ENCODE measurements around the gene ERI3.

The ERI3 gene

GRCh38 chr1:44354840-44355581 is at the start of gene ERI3:
Gene ERI3 (minus strand): TSS chr1:44355257. CDS start chr1:44355026, 231 bp downstream.
- no peaks in the 10 kb centered on the region for H3F3A ChIP-seq (ENCODE audit: insufficient read depth)
- peak within 1 kb of the TSS; percentile 67 for H3K9ac ChIP-seq (ENCODE audit: low read length)
- H3K27me3 ChIP-seq (ENCODE audit: low read length), result no peaks in the 10 kb centered on the region
- peaks cover 24% of the 10 kb centered on the region for H3K79me2 ChIP-seq (ENCODE audit: insufficient read depth, low read length)
- peak within 1 kb of the TSS; percentile 95 for H2AFZ ChIP-seq (ENCODE audit: low read depth, low read length, severe bottlenecking)
- TF ChIP-seq EZH2phosphoT487 (conservative IDR thresholded peaks at IDR 0.05; ENCODE audit: low read length) (no peak), CTCF (IDR thresholded peaks at IDR 0.05; ENCODE audit: insufficient read depth, low read length, poor library complexity, severe bottlenecking) (no peak)
- no peaks in the 10 kb centered on the region for H4K20me1 ChIP-seq (ENCODE audit: low read depth, low read length)
- no peaks in the 10 kb centered on the region for H3K9me3 ChIP-seq (ENCODE audit: insufficient read depth, low read length)
- peak within 1 kb of the TSS; percentile 65 for H3K4me3 ChIP-seq (ENCODE audit: insufficient read depth, low read length, poor library complexity, severe bottlenecking)
- H3K4me2 ChIP-seq (ENCODE audit: low read depth, low read length, poor library complexity, severe bottlenecking), result peak within 1 kb of the TSS; percentile 73
- no peaks in the 10 kb centered on the region for H3K36me3 ChIP-seq (ENCODE audit: low read length)
- no peak within 1 kb of the TSS for H3K27ac ChIP-seq (ENCODE audit: low read depth, low read length)
- H3K9me2 ChIP-seq (replicated peaks; ENCODE audit: insufficient read depth, low read length), result no peaks in the 10 kb centered on the region

GRCh38 chr1:44401256-44402228 is 46.5 kb upstream of the ERI3 start:
- H3K4me2 ChIP-seq (ENCODE audit: low read depth, low read length, poor library complexity, severe bottlenecking), result no peak overlapping the region

GRCh38 chr1:44390277-44390676 is 35.2 kb upstream of the ERI3 start:
- Histone ChIP-seq H3K9me3 (ENCODE audit: insufficient read depth, low read length) (no peaks in the 10 kb centered on the region), H4K20me1 (ENCODE audit: low read depth, low read length) (no peaks in the 10 kb centered on the region), H3K4me2 (ENCODE audit: low read depth, low read length, poor library complexity, severe bottlenecking) (no peak overlapping the region), H3K27me3 (ENCODE audit: low read length) (0 out of 2 replicates have a peak, but pooled peaks cover 2% of the 10 kb centered on the region), H2AFZ (ENCODE audit: low read depth, low read length, severe bottlenecking) (no peak overlapping the region), H3K79me2 (ENCODE audit: insufficient read depth, low read length) (no peaks in the 10 kb centered on the region), H3F3A (ENCODE audit: insufficient read depth) (no peaks in the 10 kb centered on the region), H3K9ac (ENCODE audit: low read length) (no peak overlapping the region), H3K27ac (ENCODE audit: low read depth, low read length) (no peak overlapping the region), H3K4me3 (ENCODE audit: insufficient read depth, low read length, poor library complexity, severe bottlenecking) (no peak overlapping the region), H3K9me2 (replicated peaks; ENCODE audit: insufficient read depth, low read length) (no peaks in the 10 kb centered on the region), H3K36me3 (ENCODE audit: low read length) (no peaks in the 10 kb centered on the region)
- TF ChIP-seq EZH2phosphoT487 (conservative IDR thresholded peaks at IDR 0.05; ENCODE audit: low read length), result no peak
- TF ChIP-seq CTCF (IDR thresholded peaks at IDR 0.05; ENCODE audit: insufficient read depth, low read length, poor library complexity, severe bottlenecking), result no peak

More at GRCh38 chr1:44401256-44402228, 46.5 kb upstream of the ERI3 start:
- Histone ChIP-seq H3K36me3 (ENCODE audit: low read length) (no peaks in the 10 kb centered on the region), H3F3A (ENCODE audit: insufficient read depth) (no peaks in the 10 kb centered on the region), H3K4me3 (ENCODE audit: insufficient read depth, low read length, poor library complexity, severe bottlenecking) (no peak overlapping the region), H3K79me2 (ENCODE audit: insufficient read depth, low read length) (no peaks in the 10 kb centered on the region), H3K27ac (ENCODE audit: low read depth, low read length) (no peak overlapping the region), H3K9me2 (replicated peaks; ENCODE audit: insufficient read depth, low read length) (no peaks in the 10 kb centered on the region), H3K9ac (ENCODE audit: low read length) (no peak overlapping the region), H4K20me1 (ENCODE audit: low read depth, low read length) (no peaks in the 10 kb centered on the region), H3K27me3 (ENCODE audit: low read length) (no peaks in the 10 kb centered on the region), H3K9me3 (ENCODE audit: insufficient read depth, low read length) (no peaks in the 10 kb centered on the region), H2AFZ (ENCODE audit: low read depth, low read length, severe bottlenecking) (no peak overlapping the region)
- no peak for TF ChIP-seq CTCF (IDR thresholded peaks at IDR 0.05; ENCODE audit: insufficient read depth, low read length, poor library complexity, severe bottlenecking)
- TF ChIP-seq EZH2phosphoT487 (conservative IDR thresholded peaks at IDR 0.05; ENCODE audit: low read length), result no peak

All from SU-DHL-6 (cell line).